ENCODE data around the gene SSTR4. TPM values are rescaled to one million over a fixed set of nuclear protein-coding genes. Genes with fewer than 3 reads are reported as not detected.

The SSTR4 gene
- total RNA-seq, 1 donor, result not detected

- H3K27me3 ChIP-seq (ENCODE audit: insufficient read depth, low read length), result peaks cover 17% of the 10 kb centered on the region
- H3K4me3 ChIP-seq (ENCODE audit: low read length), result no peak overlapping the region
- peaks cover 54% of the 10 kb centered on the region for H3K4me1 ChIP-seq (ENCODE audit: insufficient read depth, low read length)
These were observed 12.1 kb downstream of the SSTR4 start for GRCh38 chr20:23047001-23047737.

DNA sequence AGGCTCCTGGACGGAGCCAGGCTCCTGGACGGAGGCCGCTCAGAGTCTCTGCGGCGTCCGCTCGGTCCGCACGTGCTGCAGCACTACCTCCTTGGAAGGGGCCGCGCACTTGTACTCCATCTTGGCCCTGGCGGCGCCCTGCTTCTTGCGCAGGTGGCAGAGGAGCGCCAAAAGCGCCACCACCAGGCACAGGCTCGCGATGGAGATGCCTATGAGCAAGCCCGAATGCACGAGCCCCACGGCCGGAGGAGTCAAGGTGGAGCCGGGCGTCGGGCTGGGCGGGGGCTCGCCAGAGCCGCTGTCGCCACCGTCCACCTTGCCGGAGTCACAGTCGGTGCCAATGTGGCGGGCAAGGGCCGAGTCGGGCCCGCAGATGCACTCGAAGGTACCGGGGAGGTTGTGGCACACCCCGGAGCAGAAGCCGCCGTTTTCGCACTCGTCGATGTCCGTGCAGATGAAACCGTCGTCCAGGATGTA, 12.7 kb downstream of the SSTR4 start:
- Histone ChIP-seq H3K9me3 (ENCODE audit: low read depth, low read length) (no peaks in the 10 kb centered on the region), H3K4me3 (ENCODE audit: low read length) (peak overlapping the region; percentile 39), H3K27me3 (ENCODE audit: insufficient read depth, low read length) (peaks cover 17% of the 10 kb centered on the region), H3K4me1 (ENCODE audit: insufficient read depth, low read length) (peaks cover 54% of the 10 kb centered on the region)

More at GRCh38 chr20:23047001-23047737, 12.1 kb downstream of the SSTR4 start:
- H3K9me3 ChIP-seq (ENCODE audit: low read depth, low read length), result no peaks in the 10 kb centered on the region

DNA sequence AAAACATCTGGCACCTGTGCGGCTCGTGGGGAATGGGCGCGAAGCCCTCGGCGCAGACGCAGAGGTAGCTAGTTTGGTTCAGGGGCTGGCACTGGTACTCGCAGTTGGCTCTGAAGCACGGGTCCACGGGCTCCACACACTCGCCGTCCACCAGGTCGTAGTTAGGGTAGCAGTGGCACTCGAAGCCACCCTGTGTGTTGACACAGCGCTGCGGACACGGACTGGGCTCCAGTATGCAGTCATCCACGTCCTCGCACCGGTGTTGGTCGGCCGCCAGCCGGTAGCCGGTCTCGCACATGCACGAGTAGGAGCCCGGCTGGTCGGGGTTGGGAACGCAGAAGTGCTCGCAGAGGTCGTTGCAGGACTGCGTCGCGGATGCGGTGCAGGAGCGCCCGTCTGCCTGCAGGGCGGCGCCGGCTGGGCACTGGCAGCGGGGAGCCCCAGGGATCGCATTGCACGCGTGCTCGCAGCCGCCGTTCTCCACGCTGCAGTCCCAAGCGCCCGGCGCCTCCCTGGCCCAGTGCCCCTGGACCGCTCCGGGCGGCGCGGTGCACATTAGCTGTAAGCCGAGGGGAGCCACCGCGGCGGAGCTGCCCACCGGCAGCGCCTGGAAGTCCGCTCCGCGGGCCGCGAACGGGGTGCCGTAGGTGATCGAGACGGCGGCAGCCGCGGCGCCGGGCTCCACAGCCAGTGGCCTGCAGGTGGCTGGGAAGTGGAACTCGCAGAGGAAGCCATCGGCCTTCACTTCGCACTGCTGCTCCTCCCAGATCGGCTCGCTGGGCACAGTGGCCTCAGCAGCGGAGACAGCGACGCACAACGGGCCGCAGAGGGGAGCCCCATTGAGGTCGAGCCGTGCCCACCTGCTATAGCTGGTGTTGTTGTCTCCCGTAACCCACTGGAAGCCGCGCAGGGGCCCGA, 13.4 kb downstream of the SSTR4 start:
- Histone ChIP-seq H3K4me1 (ENCODE audit: insufficient read depth, low read length) (peaks cover 54% of the 10 kb centered on the region), H3K27me3 (ENCODE audit: insufficient read depth, low read length) (peaks cover 17% of the 10 kb centered on the region), H3K4me3 (ENCODE audit: low read length) (peak overlapping the region; percentile 39), H3K9me3 (ENCODE audit: low read depth, low read length) (no peaks in the 10 kb centered on the region)

- Histone ChIP-seq H3K27me3 (ENCODE audit: insufficient read depth, low read length) (peaks cover 17% of the 10 kb centered on the region), H3K9me3 (ENCODE audit: low read depth, low read length) (no peaks in the 10 kb centered on the region), H3K4me3 (ENCODE audit: low read length) (peak within 1 kb of the TSS; percentile 39), H3K4me1 (ENCODE audit: insufficient read depth, low read length) (peaks cover 54% of the 10 kb centered on the region)
These were observed 14.3 kb downstream of the SSTR4 start, which contains the start of gene THBD for GRCh38 chr20:23049201-23050075. Gene THBD, minus strand, starts transcription at chr20:23049672. Its CDS starts 168 bp downstream, at chr20:23049504.

- H3K9me3 ChIP-seq (ENCODE audit: low read depth, low read length), result no peaks in the 10 kb centered on the region
- H3K4me1 ChIP-seq (ENCODE audit: insufficient read depth, low read length), result peaks cover 54% of the 10 kb centered on the region
- peak overlapping the region; percentile 39 for H3K4me3 ChIP-seq (ENCODE audit: low read length)
- H3K27me3 ChIP-seq (ENCODE audit: insufficient read depth, low read length), result peaks cover 17% of the 10 kb centered on the region
These were observed 15.1 kb downstream of the SSTR4 start for GRCh38 chr20:23050076-23050838.

GRCh38 chr20:23050847-23051627, 15.9 kb downstream of the SSTR4 start:
- Histone ChIP-seq H3K4me1 (ENCODE audit: insufficient read depth, low read length) (peaks cover 51% of the 10 kb centered on the region), H3K4me3 (ENCODE audit: low read length) (peak overlapping the region; percentile 29), H3K9me3 (ENCODE audit: low read depth, low read length) (no peaks in the 10 kb centered on the region), H3K27me3 (ENCODE audit: insufficient read depth, low read length) (peaks cover 17% of the 10 kb centered on the region)

DNA sequence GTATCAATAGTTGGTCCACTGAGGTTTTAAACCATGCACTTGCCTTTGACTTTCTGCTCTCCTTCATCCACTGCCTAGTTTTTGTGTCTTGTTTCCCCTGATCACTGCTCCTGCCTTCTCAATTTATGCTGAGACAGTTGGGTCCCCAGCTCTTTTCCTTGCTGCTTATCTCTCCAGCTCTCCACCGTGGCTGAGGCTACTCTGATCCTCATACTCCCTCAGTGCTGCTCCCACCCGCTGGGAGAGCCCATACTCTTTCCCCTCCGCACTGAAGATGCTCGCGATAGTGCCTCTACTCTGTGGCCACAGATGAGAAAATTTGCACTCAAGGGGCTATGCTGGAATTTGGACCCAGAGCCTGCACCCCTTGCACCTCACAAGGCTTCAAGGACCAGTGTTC, 17.8 kb downstream of the SSTR4 start:
- Histone ChIP-seq H3K9me3 (ENCODE audit: low read depth, low read length) (peaks cover 6% of the 10 kb centered on the region), H3K4me3 (ENCODE audit: low read length) (no peak overlapping the region), H3K4me1 (ENCODE audit: insufficient read depth, low read length) (peaks cover 34% of the 10 kb centered on the region), H3K27me3 (ENCODE audit: insufficient read depth, low read length) (peaks cover 7% of the 10 kb centered on the region)

- Histone ChIP-seq H3K9me3 (ENCODE audit: low read depth, low read length) (peaks cover 6% of the 10 kb centered on the region), H3K4me1 (ENCODE audit: insufficient read depth, low read length) (peaks cover 22% of the 10 kb centered on the region), H3K27me3 (ENCODE audit: insufficient read depth, low read length) (no peaks in the 10 kb centered on the region), H3K4me3 (ENCODE audit: low read length) (no peak overlapping the region)
These were observed 23.1 kb downstream of the SSTR4 start for GRCh38 chr20:23058240-23058639.

- Histone ChIP-seq H3K27me3 (ENCODE audit: insufficient read depth, low read length) (no peaks in the 10 kb centered on the region), H3K4me1 (ENCODE audit: insufficient read depth, low read length) (peaks cover 28% of the 10 kb centered on the region)
These were observed 23.9 kb downstream of the SSTR4 start for GRCh38 chr20:23059001-23059400.

DNA sequence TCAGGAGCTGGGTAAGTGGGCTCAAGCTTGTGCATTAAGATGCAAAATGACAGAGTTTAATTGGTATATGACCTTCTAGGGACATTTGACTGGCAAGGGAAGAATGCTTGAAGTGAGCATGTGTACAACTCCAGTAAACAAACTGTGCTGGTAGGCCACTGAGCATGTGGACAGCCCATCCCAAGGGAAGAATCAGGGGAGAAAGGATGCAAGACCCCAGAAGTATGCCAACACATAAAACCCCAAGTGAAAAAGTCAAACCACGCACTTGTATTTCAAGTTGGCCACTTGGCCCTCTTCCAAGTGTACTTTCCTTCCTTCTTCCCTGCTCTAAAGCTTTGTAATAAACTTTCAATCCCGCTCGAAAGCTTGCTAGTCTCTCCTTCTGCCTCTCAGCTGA, 24.7 kb downstream of the SSTR4 start:
- H3K27me3 ChIP-seq (ENCODE audit: insufficient read depth, low read length), result no peaks in the 10 kb centered on the region
- H3K9me3 ChIP-seq (ENCODE audit: low read depth, low read length), result peaks cover 6% of the 10 kb centered on the region

More at GRCh38 chr20:23059001-23059400, 23.9 kb downstream of the SSTR4 start:
- H3K9me3 ChIP-seq (ENCODE audit: low read depth, low read length), result peaks cover 6% of the 10 kb centered on the region
- no peak overlapping the region for H3K4me3 ChIP-seq (ENCODE audit: low read length)

DNA sequence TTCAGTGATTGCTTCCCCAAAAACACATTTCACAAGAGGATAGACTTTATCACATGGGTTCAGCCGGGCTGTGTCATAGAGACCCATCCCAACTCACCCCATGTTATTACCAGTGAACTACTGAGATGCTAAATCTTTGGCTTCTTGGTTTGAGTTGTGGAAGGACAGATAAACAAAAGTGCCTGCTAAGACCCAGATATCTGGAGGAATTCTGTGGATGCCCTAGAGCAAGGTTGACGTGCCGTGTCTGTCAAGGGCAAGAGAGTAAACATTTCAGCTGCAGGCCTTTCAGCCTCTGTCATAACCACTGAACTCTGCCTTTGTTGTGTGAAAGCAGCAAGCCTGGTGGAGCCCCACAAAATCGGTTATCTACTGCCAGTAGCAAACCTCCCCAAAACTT, 25.5 kb downstream of the SSTR4 start:
- Histone ChIP-seq H3K4me3 (ENCODE audit: low read length) (no peak overlapping the region), H3K9me3 (ENCODE audit: low read depth, low read length) (peaks cover 6% of the 10 kb centered on the region), H3K4me1 (ENCODE audit: insufficient read depth, low read length) (peaks cover 29% of the 10 kb centered on the region)

More for the DNA sequence above, 24.7 kb downstream of the SSTR4 start:
- Histone ChIP-seq H3K4me3 (ENCODE audit: low read length) (no peak overlapping the region), H3K4me1 (ENCODE audit: insufficient read depth, low read length) (peaks cover 29% of the 10 kb centered on the region)

DNA sequence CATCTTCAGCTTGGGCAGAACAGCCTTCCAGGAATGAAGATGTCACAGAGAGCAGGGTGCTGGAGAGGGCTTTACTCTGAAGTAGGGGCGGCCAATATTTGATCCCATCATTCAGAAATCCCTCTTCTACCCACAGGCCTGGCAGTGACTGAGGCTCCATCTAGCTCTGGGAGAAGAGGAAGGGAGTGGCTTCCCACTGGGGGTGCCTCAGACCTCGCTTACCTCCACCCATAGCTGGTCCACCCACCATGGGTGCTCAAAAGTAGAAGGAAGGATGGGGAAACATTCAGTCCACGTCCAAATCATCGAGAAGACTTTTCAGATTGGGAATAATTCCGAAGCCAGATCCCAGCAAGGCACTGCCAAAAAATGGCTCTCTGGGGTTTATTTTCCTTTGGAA, 26.1 kb downstream of the SSTR4 start:
- Histone ChIP-seq H3K4me1 (ENCODE audit: insufficient read depth, low read length) (peaks cover 29% of the 10 kb centered on the region), H3K27me3 (ENCODE audit: insufficient read depth, low read length) (no peaks in the 10 kb centered on the region), H3K9me3 (ENCODE audit: low read depth, low read length) (peaks cover 6% of the 10 kb centered on the region), H3K4me3 (ENCODE audit: low read length) (no peak overlapping the region)

More for the DNA sequence above, 25.5 kb downstream of the SSTR4 start:
- H3K27me3 ChIP-seq (ENCODE audit: insufficient read depth, low read length), result no peaks in the 10 kb centered on the region
